Breast epithelium (tissue), 3 donors: ENCODE data around the gene AWAT1.

Experiments used
- CTCF ChIP-seq, 3 donors: fragments of 450-650 bp; IDR thresholded peaks; one replicate each; pipeline ENCODE4 v1.5.1; 2016 to 2017; ENCODE audit warnings: antibody characterized with exemption in 3 of 3, mild to moderate bottlenecking in 3 of 3, moderate library complexity in 3 of 3
- POLR2A ChIP-seq: fragments of 450-650 bp; IDR thresholded peaks from one replicate; pipeline ENCODE4 v1.6.1; 2016; ENCODE audit warnings: antibody characterized with exemption, mild to moderate bottlenecking, moderate library complexity
- POLR2AphosphoS5 ChIP-seq, 3 donors: sonication (generic); formaldehyde crosslinking; IDR thresholded peaks; one replicate each; pipeline ENCODE4 v1.6.1; 2017; ENCODE audit warnings: antibody characterized with exemption in 3 of 3

GRCh38 chrX:70260104-70260503 lies 25.6 kb downstream of the AWAT1 start, which contains the start of gene P2RY4:
- TF ChIP-seq CTCF (IDR thresholded peaks at IDR 0.05) (no peak), POLR2A (no peak), POLR2AphosphoS5 (IDR thresholded peaks at IDR 0.05) (no peak)
